Measurements from ENCODE around the gene CCDC30.

DNA sequence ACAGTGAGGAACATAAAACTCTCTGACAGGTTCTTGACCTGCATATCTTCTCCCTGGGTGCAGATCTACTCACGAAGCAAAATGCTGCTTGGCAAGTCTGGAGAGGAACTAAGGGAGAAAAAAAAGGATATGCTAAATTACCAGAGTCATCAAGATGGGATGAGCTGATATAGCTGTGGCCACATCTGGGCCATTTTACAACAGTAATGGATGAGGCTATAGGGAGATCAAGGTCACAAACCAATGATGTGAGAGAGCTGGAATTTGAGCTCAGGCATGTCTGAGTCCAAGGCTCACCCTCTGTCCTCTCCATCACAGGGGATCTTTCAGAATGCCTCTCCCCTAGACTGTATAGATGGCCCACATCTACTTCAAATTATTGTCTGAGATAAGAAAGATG lies 33.5 kb upstream of the CCDC30 start:
- TF ChIP-seq MYC (IDR thresholded peaks at IDR 0.05; ENCODE audit: low read depth, low read length) (no peak), MYC (CRISPR knock-in tag; IDR thresholded peaks at IDR 0.05; ENCODE audit: borderline replicate concordance, low read depth) (no peak)
- TF ChIP-seq, protein P1, sequence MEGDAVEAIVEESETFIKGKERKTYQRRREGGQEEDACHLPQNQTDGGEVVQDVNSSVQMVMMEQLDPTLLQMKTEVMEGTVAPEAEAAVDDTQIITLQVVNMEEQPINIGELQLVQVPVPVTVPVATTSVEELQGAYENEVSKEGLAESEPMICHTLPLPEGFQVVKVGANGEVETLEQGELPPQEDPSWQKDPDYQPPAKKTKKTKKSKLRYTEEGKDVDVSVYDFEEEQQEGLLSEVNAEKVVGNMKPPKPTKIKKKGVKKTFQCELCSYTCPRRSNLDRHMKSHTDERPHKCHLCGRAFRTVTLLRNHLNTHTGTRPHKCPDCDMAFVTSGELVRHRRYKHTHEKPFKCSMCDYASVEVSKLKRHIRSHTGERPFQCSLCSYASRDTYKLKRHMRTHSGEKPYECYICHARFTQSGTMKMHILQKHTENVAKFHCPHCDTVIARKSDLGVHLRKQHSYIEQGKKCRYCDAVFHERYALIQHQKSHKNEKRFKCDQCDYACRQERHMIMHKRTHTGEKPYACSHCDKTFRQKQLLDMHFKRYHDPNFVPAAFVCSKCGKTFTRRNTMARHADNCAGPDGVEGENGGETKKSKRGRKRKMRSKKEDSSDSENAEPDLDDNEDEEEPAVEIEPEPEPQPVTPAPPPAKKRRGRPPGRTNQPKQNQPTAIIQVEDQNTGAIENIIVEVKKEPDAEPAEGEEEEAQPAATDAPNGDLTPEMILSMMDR (IDR thresholded peaks at IDR 0.05 in 2 of 3, conservative IDR thresholded peaks at IDR 0.05 in 1 of 3; ENCODE audit: insufficient read depth in 2 of 3, low read depth in 1 of 3, low read length in 3 of 3): no peak
